PFSK-1 (cell line): ENCODE measurements around the gene PTGDS.

ENCODE experiments used
- FOXP2 ChIP-seq: optimal IDR thresholded peaks from 2 replicates; pipeline ENCODE3; 2011; ENCODE audit warnings: borderline replicate concordance, control low read depth, inconsistent platforms; ENCODE audit not compliant: insufficient read depth; ENCODE audit errors: extremely low read length, extremely low read depth
- POLR2AphosphoS5 ChIP-seq: IDR thresholded peaks from 2 replicates; pipeline ENCODE4 v1.6.1; 2012; ENCODE audit warnings: low read depth, mild to moderate bottlenecking, control low read depth, low read length, moderate library complexity
- REST ChIP-seq, 2 experiments: IDR thresholded peaks; 2 replicates each; pipeline versions ENCODE4 v1.6.1 to v1.8.0; 2011 to 2012; ENCODE audit warnings: low read depth in 2 of 2, low read length in 2 of 2, control low read depth in 1 of 2, inconsistent platforms in 1 of 2, mild to moderate bottlenecking in 1 of 2, moderate library complexity in 1 of 2; ENCODE audit not compliant: insufficient read depth in 1 of 2
- SIN3A ChIP-seq: IDR thresholded peaks from 2 replicates; pipeline ENCODE4 v1.6.1; 2012; ENCODE audit warnings: mild to moderate bottlenecking, low read length, moderate library complexity, borderline replicate concordance; ENCODE audit not compliant: insufficient read depth
- TAF1 ChIP-seq: IDR thresholded peaks from 2 replicates; pipeline ENCODE4 v1.6.1; 2012; ENCODE audit warnings: low read length, control low read depth, borderline replicate concordance; ENCODE audit not compliant: insufficient read depth

PTGDS gene

DNA sequence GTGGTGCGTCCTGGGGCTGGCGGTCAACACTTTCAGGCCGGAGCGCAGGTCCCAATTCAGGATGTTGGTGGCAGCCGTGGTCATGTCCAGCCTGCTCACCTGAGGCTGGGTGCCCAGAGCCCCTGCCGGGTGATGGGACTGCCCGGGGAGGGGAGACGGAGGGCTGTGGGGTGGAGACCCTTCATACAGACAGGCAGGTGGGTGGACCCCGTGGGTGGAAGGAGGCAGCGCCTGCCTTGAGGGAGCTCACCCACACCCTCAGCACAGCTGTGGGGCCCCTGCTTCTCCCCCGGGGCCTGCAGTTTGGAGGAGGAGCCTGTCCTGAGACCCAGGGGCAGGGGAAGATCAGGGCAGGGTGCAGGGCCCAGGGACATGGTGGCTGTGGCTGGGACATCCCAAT, 6.9 kb upstream of the PTGDS start:
- TF ChIP-seq POLR2AphosphoS5, result no peak

- no peak for TF ChIP-seq REST (IDR thresholded peaks at IDR 0.05; ENCODE audit: insufficient read depth in 1 of 2, low read depth in 2 of 2, low read length in 2 of 2)
- TF ChIP-seq TAF1, result no peak
- TF ChIP-seq FOXP2, result no peak
- no peak for TF ChIP-seq POLR2AphosphoS5
- TF ChIP-seq SIN3A, result no peak
Observed at GRCh38 chr9:136971746-136972145, 5.6 kb upstream of the PTGDS start.

- no peak for TF ChIP-seq POLR2AphosphoS5
- TF ChIP-seq SIN3A, result no peak
- TF ChIP-seq FOXP2, result no peak
- no peak for TF ChIP-seq TAF1
- TF ChIP-seq REST (IDR thresholded peaks at IDR 0.05; ENCODE audit: insufficient read depth in 1 of 2, low read depth in 2 of 2, low read length in 2 of 2), result no peak
Observed at GRCh38 chr9:136972335-136972734, 5.0 kb upstream of the PTGDS start.

DNA sequence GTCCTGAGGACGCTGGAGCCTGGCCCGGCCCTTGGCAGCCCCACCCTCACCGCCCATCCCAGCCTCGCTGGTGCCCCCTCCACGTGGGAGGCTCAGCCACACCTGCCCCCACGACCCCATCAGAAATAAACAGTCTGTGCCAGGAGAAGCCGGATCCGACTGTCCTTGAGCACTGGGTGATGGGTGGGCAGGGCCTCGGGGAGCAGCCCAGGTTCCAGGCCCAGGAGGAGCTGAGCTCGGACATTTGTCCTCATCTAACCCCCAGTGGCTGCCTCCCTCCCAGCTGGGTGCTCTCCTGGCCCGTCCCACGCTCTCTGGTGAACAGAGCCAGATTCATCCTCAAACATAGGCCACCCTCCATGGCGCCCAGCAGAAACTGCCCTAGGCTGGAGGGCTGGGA, 4.6 kb upstream of the PTGDS start:
- no peak for TF ChIP-seq POLR2AphosphoS5
- TF ChIP-seq SIN3A, result no peak
- TF ChIP-seq REST (IDR thresholded peaks at IDR 0.05; ENCODE audit: insufficient read depth in 1 of 2, low read depth in 2 of 2, low read length in 2 of 2), result no peak
- no peak for TF ChIP-seq FOXP2
- no peak for TF ChIP-seq TAF1

GRCh38 chr9:136973618-136974617, 3.4 kb upstream of the PTGDS start:
- TF ChIP-seq POLR2AphosphoS5 (no peak), FOXP2 (no peak), REST (IDR thresholded peaks at IDR 0.05; ENCODE audit: insufficient read depth in 1 of 2, low read depth in 2 of 2, low read length in 2 of 2) (no peak), TAF1 (no peak), SIN3A (no peak)
